Activated CD4-positive, alpha-beta T cell treated with anti-CD3 and anti-CD28 coated beads for 48 hours (primary cell): Measurements from ENCODE around the gene NFIA.
"Not testable (repeated sequence)": the region's sequence is repeated elsewhere in the genome, so short reads cannot be mapped to it uniquely, and the experiment has no call there.

Experiments used
- DNase-seq: peaks from one replicate; pipeline ENCODE4 v3.0.0-alpha.2; 2020

Gene NFIA

DNA sequence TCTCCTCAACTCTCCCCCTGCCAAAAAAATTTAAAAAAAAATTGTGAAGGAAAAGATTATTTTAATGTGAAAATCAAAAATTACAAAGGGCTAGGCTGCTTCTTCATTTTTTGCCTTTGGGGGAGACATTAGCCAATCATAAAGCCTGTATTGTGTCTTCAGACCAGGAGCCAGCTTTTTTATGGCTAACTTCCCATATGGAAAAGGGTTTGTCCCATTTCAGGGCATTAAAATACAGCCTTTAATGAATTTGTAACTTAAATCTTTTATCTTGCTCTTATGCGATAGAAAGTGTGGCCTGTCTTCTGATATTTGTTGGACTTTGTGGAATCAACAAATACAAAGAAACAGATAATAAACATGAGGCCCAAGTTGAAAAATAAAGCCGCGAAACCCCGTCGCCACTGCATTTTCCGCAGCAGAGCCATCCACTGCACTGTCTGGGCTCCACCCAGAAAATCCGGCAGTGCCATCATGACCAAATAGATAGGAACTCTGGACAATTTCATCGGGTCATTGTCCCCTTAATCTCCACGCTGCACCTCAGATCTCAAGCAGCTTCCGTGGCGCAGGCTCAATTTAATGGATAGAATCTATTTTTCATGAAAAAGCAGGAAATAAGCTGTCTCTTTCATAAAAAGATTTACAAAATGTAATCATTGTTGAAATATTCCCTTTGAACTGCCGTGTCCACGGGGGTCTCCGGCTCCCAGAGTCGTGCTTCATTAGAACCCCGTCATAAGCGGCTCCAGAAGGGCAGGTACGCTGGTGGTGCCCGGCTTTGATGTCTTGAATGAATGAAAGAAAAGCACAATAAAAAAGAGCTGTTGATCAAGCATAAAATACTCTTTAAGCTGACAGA is 365.0 kb downstream of the NFIA start:
- no peak for DNase-seq

DNA sequence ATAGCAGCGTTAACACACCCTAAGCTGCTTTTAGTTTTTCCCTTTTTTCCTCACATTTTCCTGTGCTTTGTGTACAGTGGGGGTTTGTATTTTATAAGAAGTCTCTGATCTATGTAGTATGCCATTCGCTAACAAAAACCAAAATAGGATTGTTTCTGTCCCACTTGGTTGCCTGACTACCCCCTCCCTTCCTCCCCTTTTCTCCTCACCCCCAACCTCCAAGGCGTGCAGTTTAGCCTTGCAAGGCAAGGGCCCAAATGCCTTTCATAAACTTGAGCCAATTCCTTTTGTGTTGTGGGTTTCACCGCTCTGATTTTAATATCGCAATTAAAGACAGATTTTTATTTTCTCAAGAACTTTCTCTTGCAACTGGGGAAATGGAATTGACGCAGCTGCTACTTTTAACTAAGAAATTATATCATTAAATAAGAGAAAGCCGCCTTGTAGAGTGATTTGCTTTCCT is 365.6 kb downstream of the NFIA start:
- DNase-seq, result no peak

DNA sequence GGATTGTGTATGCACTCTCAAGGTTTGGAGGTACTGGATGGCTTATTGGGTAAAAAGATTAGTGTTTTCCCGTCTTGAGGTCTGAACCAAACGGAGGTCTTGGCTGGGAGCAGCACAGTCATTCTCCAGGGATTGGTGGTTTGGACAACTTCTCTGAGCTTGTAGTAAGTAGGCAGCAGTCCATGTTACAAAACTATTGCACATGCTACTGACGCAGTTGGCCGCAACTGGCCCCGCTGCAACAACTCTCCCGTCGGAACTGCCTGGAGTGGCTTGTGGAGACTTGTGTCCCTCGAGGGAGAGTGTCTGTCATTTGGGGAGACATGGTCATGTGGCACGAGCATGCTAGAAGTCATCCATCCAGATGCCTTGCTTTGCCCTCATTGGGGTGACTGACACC is 366.6 kb downstream of the NFIA start:
- no peak for DNase-seq

DNA sequence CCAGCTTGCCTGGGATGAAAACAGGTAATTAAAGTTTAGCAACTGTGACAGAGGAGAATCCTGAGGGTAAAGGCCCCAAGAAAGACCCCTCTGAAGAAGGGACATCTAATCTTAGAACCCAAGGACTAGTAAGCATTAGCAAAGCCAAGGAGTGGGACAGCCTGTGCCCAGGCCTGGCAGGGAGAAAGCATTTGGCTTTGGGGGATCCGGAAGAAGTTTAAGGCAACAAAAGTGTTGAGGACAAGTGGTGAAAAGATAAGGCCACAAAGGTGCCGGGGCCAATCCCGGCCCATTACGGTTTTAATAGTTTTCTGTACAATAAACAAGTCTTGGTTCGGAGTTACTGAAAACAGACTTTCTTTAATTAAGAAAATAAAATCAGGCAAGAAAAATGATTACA is 367.0 kb downstream of the NFIA start:
- no peak for DNase-seq

DNA sequence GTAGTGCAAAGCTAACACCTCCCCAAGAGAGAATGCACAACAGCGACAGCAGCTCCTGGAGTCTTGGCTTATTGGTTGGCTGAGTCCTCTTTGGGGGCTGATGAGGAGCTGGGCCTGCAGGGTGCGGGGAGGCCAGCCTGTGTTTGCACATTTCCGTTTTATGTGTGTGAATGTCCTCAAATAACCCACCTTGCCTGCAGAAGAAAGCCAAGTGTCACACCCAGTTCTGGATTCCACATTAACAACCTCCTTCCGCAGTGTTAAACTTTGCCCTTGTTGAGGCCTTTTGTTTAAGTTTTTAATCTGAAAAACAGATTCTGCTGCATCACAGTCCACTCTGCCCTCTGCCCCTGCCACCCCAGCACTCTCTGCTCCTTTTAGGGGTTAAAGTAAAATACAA is 368.1 kb downstream of the NFIA start:
- DNase-seq, result no peak

DNA sequence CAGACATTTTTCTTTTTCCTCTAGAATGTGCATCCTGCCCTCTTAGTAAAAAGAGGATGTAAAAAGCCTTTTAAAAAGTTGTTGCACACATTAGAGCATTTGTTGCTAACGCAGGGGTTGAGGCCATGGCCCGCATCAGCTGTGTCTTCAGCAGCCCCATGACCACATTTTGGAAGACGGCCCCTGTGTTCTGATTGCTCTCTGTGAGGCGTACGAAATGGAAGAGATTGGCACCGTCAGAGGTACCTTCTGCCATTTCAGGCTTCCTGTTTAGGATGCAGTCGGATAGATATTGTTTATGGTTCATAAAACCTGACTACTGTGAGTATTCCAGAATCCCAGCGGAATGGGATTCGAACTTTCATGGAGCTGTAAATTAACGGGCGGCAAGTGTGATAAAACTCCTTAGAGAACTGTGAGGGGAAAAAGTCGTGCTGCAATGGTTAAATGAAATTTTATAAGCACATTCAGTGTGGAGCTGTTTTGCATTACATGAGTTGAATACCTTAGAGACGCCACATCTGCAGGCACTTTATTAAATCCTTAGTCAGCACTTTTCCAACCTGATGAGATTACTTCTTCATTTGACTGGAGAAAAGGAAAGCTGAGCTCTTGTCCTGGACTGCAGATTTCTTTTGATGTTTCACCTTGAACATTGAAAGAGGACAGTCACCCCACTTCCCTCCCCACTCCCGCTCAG is 368.7 kb downstream of the NFIA start:
- DNase-seq, result no peak

DNA sequence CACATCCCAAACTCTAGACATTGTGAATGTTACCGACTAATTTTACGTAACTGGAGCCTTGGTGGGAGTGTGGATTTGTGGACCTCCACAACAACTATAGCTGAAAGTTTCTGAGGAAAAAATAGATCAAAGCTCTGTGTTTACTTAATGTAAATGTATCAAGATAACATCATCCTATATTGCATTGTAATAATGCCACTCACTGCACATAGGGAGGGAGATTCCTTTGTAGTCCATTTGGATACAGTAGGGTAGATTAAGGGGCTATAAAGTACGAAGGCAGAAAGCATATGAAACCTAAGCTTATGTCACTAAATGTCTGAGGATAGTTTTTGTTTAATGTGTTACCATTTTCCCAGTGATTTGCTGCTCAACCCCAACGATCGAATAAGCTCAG is 369.2 kb downstream of the NFIA start:
- DNase-seq, result no peak

DNA sequence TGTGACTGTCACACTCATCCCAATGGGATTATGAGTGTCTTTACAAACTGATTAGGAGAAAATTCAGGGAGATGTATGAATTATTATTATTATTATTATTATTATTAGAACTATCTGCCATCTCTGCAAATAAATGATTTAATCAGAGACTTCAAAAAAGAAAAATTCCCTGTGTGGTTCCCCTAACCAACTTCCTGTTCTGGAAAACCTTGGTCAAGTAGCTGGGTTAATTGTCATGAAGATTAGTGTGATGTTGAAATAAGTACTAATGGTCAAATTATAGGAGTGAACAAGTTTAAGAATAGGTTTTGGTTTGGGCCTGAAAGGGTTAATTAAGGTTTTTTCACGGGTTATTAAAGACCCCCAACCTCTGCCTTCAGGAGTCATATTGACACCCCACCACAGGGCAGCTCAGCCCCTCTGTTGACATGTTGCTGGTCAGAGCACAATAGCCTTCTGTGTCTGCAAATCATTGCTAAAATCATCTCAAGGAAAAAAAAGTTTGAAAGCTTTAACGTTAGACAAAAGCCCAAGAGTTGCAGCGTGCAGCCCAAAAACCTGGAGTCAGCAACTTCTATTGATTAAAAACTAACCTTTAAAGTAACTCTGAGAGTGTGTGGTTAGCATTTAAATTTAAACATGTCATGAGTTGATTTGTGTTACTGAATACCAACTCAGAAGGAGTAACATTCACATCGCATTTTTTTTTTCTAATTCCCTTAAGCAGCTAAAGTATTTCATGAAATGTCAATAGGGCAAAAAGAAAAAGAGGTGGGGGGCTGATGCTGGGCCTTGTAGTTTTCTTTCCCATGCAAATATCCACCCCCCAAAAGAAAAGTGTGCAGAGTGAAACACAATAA is 370.0 kb downstream of the NFIA start:
- DNase-seq, result no peak

DNA sequence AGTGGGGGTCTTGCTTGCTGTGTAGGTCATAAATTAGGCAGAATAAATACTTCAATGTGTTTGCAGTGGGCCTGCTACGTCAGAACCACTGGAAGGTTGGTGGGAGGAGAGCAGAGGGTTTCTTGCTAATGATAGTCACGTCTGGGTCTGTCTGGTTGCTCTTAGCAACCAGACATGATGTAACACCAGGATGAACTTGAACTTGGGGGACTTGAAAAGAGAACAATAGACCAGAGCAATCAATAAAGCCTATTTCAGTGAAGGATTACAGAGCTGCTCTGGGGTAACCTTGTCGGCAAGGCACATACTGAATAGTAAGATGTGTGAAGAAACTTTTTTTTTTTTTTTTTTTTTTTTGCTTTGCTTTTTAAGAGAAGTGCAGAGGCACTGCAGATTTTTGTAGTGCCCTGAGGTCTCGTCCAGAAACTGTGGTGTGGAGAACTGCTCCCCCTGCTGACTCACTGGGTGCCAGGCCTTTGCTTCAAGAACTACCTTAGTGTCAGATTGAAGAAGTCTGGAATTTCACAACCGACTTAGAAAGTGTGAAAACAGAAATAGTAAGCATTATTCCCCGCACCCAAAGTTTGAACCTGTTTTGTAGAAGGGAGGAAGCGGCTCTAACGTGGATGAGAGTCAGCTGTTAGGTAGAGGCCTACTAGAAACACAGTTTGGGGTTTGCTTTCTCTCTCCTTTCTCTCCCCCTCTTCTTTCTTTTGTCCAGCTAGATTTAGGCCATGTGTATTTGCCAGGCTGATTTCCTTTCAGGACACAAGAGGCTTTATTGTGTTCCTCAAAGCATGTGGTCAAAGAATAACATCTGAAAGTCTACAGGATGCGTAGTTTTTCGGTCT is 371.0 kb downstream of the NFIA start:
- peak; percentile 77 for DNase-seq

DNA sequence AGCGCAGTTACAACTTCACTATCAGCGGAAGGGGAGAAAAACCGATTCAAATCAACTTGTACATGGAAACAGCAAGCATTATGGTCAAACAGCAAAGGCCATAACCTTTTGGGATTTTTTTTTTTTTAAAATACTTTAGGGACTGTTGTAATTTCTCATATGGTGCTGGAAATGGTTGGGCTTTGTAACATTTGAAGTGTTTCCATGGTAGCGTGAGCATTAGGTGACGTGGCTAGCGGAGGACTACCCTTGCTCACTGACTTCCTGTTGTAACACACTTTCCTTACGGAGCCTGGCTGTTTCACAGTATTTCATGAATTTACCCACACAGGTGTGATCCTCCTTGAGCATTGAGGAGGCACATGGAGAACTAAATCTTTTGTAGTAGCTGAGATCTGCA is 373.0 kb downstream of the NFIA start:
- DNase-seq, result no peak

DNA sequence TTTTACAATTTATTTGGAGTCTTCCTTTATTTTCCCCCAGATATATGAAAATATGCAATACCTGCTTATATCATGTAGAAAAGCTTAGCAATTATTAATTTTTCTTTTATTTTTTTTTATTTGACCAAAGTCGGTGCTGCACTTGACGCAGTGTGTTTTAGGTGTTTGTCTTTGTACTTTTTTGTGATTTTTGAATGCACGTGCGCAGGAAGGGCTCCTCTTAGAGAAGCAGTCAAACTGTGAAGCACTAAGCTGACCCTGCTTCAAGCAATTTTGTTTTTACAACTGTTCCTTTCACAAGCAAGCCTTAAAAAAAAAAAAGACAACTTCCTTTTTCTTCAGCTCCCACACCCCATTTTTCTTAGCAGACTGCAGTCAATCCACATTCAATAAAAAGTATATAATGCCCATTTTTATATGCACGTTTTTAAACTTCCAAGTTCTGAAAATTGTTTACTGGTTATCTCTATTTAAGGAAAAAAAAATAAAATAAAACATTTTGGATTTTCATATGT is 375.2 kb downstream of the NFIA start:
- DNase-seq, result no peak

DNA sequence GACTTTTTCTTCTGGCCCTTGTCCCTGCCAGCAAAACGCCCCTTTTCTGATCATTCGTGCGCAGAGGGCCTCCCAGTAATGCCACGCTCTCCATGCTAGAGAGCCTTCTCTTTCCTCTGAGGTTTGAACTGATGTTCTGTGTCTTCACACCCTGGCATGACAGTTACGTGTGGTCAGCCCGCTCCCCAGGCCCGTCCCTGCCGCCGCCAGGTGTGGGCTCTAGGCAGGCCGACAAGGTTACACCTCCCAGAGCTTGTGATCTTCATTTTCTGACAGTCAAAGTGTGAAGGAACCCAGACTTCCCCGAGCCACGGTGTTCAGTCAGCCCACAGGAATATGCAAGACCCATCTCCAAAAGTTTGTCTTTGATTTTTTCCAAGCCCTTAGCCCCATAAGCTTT is 377.0 kb downstream of the NFIA start:
- DNase-seq, result no peak

DNA sequence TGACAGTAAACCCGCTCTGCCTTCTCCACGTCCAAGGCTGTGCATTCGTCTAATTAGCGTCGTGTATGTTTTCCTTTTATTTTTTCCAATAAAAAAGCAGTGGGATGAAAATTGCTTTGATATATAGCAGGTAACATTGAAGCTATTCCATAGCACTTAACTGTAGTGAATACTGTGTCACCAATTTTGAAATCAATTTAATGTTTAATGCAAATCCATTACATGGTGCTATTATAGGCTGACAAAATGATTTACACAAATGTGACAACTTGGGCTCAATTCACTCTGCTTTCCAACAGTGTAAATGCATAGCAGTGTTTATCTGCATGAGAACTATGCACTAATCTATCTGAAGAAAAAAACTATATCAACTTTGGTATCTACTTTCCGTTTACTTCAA is 377.8 kb downstream of the NFIA start:
- no peak for DNase-seq

DNA sequence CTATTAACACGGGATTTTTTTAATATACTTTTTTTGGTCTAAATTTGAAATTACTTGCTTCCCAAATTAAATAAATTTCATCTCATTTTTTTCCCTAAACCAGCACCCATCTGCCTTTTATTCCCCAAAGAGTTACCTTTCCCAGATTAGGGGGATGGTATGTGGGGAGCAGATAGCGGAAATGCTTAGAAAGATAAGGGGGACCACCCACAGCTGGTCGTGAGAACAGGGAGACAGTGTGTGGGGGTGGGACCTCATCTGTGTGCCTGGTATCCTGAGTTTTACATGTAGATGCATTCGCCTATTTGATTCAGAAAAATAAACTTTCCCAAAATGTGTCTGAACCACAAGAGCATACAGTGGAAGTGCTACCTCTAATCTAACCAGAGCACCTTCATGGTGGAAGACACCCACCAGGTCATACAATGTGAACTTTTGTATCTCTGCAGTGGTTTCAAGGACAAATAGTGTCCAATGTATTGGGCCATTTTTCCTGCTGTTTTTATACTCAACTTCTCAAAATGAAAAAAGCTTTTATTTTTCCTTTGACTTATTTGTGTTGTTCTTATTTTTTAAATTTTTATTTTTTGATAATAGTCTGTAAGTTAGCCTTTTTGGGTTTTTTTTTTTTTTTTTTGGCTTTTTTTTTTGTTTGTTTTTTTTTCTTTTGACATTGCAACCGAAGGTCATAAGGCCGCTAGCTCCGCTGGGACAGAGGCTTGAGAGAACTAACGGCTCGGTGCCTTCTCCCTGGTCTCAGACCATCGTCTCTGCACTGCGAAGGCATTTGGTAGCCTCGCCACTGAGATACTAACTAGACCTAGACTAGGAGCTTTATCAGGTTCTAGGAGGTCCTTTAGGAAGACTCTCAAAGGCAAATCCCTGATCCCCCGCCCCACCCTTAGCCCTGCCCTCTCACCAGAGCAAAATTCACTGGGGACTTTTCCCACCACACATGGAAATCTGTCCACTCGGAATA is 379.3 kb downstream of the NFIA start:
- DNase-seq, result no peak

DNA sequence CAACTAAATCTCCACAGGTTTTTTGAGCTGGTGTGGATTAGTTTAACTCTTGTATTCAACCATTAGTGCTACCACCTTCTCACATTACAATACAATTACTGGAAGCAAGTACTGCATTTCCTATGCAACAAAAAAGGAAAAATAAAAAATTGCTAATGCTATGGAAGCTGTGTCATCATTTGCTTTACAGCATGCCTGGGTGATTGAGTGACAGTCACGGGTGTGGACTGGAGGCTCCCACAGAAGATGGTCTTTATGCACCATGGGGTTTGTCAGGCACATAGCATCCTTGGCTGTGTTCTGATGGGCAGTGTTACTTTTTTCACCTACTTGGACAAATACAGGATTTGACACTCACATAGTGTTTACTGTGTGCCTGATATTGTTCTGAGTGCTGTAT is 380.3 kb downstream of the NFIA start:
- no peak for DNase-seq

DNA sequence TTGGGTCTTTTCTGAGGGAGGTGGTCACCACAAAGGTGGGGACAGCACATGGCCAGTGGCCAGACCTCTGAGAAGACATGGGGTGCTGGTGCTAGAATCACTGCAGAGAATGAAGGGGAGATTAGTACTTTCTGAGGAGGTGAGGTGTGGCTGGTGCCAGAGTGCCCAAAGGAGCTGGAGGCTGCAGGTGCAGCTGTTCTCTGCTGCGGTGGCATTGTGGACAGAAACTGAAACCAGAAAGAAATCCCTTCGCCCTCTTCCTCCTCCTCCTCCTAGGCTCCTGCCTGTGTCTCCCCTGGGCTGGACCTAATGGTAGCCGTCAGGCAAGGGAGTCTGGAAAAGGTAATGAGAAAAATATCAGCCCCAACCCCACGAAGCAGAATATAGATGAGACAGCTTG is 380.9 kb downstream of the NFIA start:
- no peak for DNase-seq

DNA sequence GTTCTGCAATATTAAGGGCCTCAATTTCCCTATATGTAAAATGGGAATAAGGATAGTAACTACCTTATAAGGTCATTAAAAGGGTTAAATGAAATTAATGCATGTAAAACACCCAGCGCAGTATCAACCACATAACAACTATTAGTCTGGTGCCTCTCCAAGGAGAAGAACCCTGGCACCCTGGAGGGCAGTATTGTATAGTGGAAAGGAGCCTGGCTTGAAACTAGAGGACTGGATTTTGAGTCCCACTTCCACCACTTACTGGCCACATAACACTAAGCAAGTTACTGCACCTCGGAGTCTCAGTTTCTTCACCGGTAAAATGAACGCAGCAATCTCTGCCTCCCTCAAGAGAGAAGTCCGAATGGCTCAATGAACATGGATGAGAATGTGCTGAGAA is 385.5 kb downstream of the NFIA start:
- DNase-seq, result not testable (repeated sequence)

DNA sequence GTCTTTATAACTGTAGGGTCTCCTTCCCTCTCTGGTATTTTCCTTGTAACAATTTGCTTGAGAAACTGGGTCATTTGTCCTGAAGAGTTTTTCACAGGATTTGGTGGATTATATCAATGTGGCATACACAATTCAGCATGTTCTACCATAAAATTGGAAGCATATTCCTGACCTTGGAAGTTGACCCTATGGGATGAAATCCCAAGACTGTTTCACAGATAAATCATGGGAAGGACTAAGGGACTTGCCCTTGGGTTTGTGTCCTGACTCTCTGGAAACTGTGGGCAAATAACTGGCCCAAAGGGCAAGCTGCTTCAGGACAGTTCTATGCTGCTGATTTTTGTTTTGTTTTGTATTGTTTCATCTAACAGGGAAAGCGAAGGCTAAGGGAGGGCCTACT is 387.0 kb downstream of the NFIA start:
- DNase-seq, result no peak

DNA sequence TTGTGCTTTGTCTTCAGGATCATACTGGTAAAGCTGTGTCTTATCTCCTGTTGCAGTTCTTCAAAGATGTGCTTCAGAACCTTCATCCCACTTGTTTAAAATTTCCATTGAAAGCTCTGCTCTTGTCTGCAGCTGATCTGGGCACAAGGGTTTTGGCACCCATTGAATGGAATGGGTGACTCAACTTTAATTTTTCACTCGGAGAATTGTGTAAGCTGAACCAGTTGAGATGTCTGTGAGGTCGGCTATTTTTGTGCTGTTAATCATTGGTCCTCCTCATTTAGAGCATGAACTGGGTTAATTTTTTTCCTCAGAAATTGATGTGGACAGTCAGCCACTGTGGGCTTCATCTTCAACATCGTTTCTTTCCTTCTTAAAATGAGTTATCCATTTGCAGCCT is 390.5 kb downstream of the NFIA start:
- DNase-seq, result no peak

DNA sequence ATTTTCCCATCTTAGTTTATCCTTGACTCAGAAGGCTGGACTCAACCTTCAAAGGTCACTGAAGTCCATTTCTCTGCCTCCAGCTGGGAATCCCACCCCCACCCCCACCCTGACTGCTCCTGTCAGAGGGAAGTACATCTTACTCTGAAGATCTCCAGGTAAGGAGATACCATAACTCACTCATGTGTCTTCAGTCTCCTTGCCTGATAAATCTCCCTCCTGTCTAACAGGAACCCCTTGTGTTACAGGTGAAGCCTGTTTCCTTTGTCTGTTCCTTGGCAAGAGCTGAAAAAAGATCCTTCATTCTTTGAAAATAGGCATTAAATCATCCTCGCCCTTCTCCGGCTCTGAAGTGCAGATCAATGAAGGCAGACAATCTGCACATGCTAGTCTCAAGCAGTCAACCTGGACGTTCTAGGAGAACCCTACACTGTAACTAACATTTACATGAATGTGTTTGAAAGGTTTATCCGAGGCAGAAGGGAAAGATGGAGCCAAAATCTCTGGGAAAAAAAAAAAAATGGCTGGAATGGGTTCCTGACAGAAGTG is 392.0 kb downstream of the NFIA start:
- DNase-seq, result no peak

DNA sequence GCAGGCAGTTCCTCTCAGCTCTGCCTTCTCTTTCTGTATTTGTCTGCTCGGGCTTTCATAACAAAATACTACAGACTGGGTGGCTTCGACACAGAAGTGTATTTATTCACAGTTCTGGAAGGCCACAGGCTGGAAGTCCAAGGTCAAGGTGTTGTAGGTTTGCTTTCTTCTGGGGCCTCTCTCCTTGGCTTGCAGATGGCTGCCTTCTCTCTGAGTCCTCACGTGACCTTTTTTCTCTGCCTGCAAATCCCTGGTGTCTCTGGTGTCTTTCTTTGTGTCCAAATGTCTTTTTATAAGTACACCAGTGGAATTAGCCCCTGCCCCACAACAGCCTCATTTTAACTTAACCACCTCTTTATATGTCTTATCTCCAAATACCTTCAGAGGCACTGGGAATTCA is 392.6 kb downstream of the NFIA start:
- DNase-seq, result no peak
